ENCODE measurements around the gene CLTA.

- TF ChIP-seq CTCF (conservative IDR thresholded peaks at IDR 0.05 in 1 of 2, IDR thresholded peaks at IDR 0.05 in 1 of 2; ENCODE audit: extremely low read depth in 1 of 2, insufficient read depth in 1 of 2, low read depth in 1 of 2, low read length in 2 of 2) (no peak), EZH2 (IDR thresholded peaks at IDR 0.05; ENCODE audit: borderline replicate concordance, low read length) (no peak)
Observed at GRCh38 chr9:36161187-36161586, 29.5 kb upstream of the CLTA start.

Measured in mammary epithelial cell (primary cell).